ENCODE results near the gene CAMK1.
"Not testable (repeated sequence)": the region's sequence is repeated elsewhere in the genome, so short reads cannot be mapped to it uniquely, and the experiment has no call there.

The CAMK1 gene

DNA sequence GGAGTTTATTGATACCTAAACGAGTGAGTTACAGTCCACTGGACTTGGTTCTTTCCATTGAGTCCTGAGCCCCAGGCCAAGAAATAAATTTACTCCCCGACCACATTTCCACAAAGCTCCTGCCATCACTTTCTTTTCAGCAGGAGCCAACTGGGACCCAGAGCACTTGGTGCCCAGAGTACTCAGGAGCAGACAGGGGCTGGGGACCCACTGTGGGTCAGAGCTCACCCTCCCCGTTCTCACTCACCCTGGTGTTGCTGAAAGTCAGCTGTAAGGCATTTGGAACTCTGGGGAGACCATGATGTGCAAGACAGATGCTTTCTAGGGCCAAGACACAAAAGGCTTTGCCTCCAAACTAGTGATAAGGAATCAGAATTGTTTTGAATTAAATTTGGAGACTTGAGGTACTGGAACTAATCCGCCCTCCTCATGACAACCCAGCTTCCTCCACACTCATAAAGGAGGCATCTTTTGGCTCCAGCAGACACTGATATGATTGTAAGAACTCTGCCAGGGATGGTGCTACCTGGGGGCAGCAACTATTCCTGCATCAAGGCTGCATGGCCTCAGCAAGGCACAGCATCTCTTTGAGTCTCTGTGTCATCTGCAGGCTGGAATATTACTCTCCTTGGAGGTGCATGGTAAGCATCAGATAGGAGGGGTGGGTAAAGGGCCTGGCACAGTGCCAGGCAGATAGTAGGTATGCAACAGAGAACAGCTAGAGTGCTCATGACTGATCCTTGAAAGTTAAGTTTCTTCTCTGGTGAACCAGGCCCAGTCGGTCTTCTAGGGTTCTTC, 7.3 kb upstream of the CAMK1 start:
- peak in 5 of 56 donors; percentile 18 to 41 (median 36) for DNase-seq

DNA sequence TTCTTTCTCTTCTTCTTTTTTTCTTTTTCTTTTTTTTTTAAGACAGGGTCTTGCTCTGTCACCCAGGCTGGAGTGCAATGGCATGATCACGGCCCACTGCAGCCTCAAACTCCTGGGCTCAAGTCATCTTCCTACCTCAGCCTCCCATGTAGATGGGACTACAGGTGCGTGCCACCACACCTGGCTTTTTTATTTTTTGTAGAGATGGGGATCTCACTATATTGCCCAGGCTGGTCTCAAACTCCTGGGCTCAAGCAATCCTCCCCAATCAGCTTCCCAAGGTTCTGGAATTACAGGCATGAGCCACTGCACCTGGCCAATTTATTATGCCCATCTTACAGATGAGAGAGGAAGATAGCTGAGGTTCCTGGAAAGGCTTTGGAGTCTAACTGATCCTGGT, 1.3 kb upstream of the CAMK1 start:
- DNase-seq: not testable (repeated sequence)

- DNase-seq: peak in 48 of 56 donors; percentile 17 to 85 (median 50)
Measured at GRCh38 chr3:9770276-9770812, 597 bp upstream of the CAMK1 start.

- DNase-seq: peak in 2 of 56 donors; percentile 11 to 45
Measured at GRCh38 chr3:9769012-9769411, 735 bp downstream of the CAMK1 start.

- peak in 2 of 56 donors; percentile 8 to 13 for DNase-seq
Measured at GRCh38 chr3:9768141-9768775, 1.5 kb downstream of the CAMK1 start.

DNA sequence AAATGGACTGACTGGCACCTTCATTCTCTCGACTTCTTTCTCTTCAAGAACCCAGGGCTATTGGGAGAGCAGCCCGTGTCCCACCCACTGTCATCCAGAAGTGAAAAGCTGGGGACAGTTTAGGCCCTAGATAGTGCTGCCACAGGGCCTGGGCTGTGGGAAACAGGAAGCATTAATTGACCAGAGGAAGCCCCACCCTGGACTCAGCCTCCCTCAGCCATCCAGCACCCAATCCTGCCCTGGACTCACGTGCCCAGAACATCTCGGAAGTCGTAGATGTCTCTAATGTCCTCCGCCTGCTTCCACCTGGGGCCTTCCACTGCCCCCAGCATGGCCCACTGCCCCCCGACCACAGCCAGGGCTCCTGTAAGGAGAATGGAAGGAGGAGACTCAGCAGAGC, 2.3 kb downstream of the CAMK1 start:
- no peak for DNase-seq

DNA sequence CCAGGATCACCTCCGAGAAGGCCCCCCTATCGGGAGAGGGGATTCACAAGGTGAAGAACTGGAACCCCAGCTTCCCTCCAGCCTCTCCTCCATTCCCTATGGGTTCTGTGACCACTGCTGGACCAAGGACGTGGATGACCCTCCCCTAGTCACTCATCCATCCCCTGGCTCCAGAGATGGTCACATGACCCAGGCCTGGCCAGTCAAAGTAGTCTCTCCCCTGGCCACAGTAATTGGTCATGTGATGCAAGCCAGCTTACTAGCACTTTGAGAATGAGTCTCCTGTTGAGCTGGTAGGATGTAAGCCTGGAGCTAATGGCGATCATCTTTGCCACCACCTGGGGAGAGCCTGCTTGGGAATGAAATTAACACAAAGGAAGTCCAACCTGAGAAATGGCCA, 3.9 kb downstream of the CAMK1 start:
- no peak for DNase-seq

DNA sequence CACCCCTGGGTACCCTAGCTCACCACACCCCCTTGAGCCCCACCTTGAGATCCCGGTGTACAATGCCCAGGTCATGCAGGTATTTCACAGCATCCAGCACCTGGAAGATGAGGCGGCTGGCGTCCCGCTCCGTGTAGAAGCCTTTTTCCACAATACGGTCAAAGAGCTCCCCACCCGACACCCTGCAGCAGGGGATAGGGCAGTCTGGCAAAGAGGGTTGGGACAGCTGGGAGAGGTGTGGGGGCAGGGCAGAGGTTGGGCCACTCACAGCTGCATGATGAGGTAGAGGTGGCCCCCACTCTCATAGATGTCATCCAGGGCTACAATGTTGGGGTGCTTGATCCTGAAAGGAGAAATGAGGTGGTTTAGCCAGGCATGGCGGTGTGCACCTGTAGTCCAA, 6.9 kb downstream of the CAMK1 start:
- DNase-seq: no peak

GRCh38 chr3:9761919-9762318, 7.8 kb downstream of the CAMK1 start:
- no peak for DNase-seq

- no peak for DNase-seq
Measured at GRCh38 chr3:9760779-9761505, 8.8 kb downstream of the CAMK1 start.

DNA sequence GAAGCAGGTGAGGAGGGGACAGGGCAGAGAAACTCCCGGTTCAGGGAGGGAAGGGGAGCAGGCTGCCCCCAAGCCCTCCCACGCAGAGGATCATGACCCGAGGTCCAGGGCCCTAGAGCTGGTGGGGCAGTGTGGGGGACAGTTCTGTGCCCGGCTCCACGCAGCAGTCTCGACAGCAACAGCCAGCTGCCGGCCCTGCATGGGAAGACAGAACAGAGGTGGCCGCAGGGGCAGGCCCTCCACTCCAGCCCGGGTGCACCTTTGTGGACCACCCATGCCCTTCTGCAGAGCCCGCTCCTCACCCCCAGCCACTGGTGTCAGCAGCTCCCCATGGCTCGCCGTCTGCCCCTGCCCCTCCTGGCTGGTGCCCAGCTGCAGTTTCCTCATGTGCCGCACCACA, 12.3 kb downstream of the CAMK1 start:
- DNase-seq: peak in 1 of 56 donors; percentile 24

GRCh38 chr3:9754678-9755077, 15.1 kb downstream of the CAMK1 start:
- no peak for DNase-seq

GRCh38 chr3:9750556-9751411, 19.0 kb downstream of the CAMK1 start:
- DNase-seq: no peak

DNA sequence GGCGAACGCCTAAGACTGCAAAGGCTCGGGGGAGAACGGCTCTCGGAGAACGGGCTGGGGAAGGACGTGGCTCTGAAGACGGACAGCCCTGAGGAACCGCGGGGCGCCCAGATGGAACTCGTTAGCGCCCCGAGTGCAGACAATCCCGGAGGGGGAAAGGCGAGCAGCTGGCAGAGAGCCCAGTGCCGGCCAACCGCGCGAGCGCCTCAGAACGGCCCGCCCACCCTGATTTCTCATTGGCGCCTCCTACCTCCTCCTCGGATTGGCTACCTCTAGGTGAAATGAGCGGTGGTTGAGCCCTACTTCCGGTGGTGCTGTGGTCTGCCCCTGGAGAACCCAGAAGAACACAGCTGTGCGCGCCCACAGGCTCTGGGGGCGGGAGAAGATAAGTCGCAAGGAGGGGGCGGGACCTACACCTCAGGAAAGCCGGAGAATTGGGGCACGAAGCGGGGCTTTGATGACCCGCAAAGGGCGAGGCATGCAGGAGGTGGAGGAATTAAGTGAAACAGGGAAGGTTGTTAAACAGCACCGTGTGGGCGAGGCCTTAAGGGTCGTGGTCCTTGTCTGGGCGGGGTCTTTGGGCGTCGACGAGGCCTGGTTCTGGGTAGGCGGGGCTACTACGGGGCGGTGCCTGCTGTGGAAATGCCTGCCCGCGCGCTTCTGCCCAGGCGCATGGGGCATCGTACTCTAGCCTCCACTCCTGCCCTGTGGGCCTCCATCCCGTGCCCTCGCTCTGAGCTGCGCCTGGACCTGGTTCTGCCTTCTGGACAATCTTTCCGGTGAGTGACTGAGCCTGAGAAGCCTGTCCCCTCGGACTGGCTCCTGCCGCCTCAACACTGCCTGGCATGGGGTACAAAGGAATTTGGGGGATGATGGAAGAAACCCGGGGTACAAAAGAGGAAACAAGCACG, 19.8 kb downstream of the CAMK1 start, which contains the start of gene OGG1:
Gene OGG1 (plus strand): TSS at position 308 of the 911 bp plus-strand sequence. CDS start 335 bp downstream, at position 643.
- peak; percentile 57 to 98 (median 94) for DNase-seq

GRCh38 chr3:9749296-9749644, 20.5 kb downstream of the CAMK1 start:
- DNase-seq: no peak

DNA sequence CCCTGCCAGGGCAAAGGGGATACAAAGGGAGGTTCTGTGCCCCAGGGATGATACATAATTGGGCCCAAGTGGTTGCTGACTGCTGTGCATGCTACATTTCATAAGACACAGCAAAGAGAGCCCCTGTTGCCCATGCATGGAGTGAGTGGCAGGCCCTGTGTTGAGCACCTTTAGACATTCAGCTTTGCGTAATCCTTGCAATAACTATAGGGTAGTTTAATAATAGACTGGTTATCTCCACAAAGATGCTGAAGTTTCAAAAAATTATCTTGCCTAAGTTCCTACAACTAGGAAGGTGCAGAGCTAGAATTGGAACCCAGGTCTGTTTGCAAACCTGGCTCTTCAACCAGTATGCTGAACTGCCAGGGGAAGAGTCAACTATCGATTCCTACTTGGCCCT, 21.7 kb downstream of the CAMK1 start:
- DNase-seq: no peak

- no peak for DNase-seq
Measured at GRCh38 chr3:9747267-9747666, 22.5 kb downstream of the CAMK1 start.

GRCh38 chr3:9746330-9746729, 23.4 kb downstream of the CAMK1 start:
- no peak for DNase-seq

GRCh38 chr3:9745521-9745920, 24.2 kb downstream of the CAMK1 start:
- no peak for DNase-seq

DNA sequence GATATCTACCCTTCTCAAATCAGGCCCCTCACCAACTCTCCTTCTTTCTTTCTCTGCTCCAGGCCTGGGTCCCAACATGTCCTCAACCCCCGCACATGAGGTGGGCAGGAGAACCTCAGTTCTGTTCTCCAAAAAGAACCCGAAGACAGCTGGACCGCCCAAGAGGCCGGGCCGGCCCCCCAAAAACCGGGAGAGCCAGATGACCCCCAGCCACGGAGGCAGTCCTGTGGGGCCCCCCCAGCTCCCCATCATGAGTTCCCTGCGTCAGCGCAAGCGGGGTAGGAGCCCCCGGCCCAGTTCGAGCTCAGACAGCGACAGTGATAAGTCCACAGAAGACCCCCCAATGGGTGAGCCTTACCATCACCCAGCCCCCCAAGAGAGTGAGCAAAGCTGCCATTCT, 25.6 kb downstream of the CAMK1 start:
- no peak for DNase-seq

Measured in nucleus accumbens (tissue), 56 donors.